Neural crest cell (in vitro differentiated cells): ENCODE data around the gene TAS2R31. TPM values are rescaled to one million over a fixed set of nuclear protein-coding genes. Genes with fewer than 3 reads are reported as not detected.

Experiments
- DNase-seq: peaks from one replicate; pipeline ENCODE4 v3.0.0; 2021; ENCODE audit warnings: low read depth, mixed read lengths, low spot score
- H3K27ac Mint-ChIP-seq: one replicate; pipeline ENCODE4 v1.8.0; 2021; ENCODE audit warnings: mild to moderate bottlenecking, mixed read lengths; ENCODE audit not compliant: unreplicated experiment
- H3K27me3 Mint-ChIP-seq: 2 replicates; pipeline ENCODE4 v1.8.0; 2021; ENCODE audit warnings: low read depth, mild to moderate bottlenecking, mixed read lengths
- H3K36me3 Mint-ChIP-seq: 2 replicates; pipeline ENCODE4 v1.8.0; 2021; ENCODE audit warnings: low read depth, mild to moderate bottlenecking, mixed read lengths
- H3K4me1 Mint-ChIP-seq: 2 replicates; pipeline ENCODE4 v1.8.0; 2021; ENCODE audit warnings: mixed read lengths
- H3K4me3 Mint-ChIP-seq: one replicate; pipeline ENCODE4 v1.8.0; 2021; ENCODE audit warnings: mild to moderate bottlenecking, mixed read lengths
- H3K9me3 Mint-ChIP-seq: 2 replicates; pipeline ENCODE4 v1.8.0; 2021; ENCODE audit warnings: mixed read lengths
- CTCF ChIP-seq: fragments of 200-600 bp; sonication (generic); conservative IDR thresholded peaks from 2 replicates; pipeline ENCODE4 v1.5.0; 2021; ENCODE audit warnings: antibody characterized with exemption, mild to moderate bottlenecking
- long read RNA-seq: library from polyadenylated mRNA; unstranded; transcript quantifications from one replicate; pipeline ENCODE4 v2.0.0, GENCODE V29; 2020
- total RNA-seq: library from RNA; stranded (reverse); gene quantifications from 2 replicates; pipeline ENCODE4 v1.2.1, GENCODE V29; 2021

Gene TAS2R31
- total RNA-seq: 2.1 and 2.5 TPM in 2 replicates
- long read RNA-seq: 0 reads

- H3K36me3 Mint-ChIP-seq: peaks cover 40% of the 10 kb centered on the region
- H3K27me3 Mint-ChIP-seq: no peaks in the 10 kb centered on the region
Observed at GRCh38 chr12:11031307-11031706, at the start of gene TAS2R31. TAS2R31 (minus strand) TSS chr12:11031407; CDS start chr12:11031335, 72 bp downstream.

GRCh38 chr12:11078246-11078645, 47.0 kb upstream of the TAS2R31 start:
- TF ChIP-seq CTCF: no peak
- H3K27me3 Mint-ChIP-seq: no peaks in the 10 kb centered on the region
- no peak overlapping the region for H3K27ac Mint-ChIP-seq
- peaks cover 17% of the 10 kb centered on the region for H3K36me3 Mint-ChIP-seq
- H3K4me3 Mint-ChIP-seq: no peak overlapping the region
- H3K4me1 Mint-ChIP-seq: no peaks in the 10 kb centered on the region
- peaks cover 7% of the 10 kb centered on the region for H3K9me3 Mint-ChIP-seq
- DNase-seq: no peak

More at GRCh38 chr12:11031307-11031706, at the start of gene TAS2R31:
- Mint-ChIP-seq H3K27ac (no peak within 1 kb of the TSS), H3K4me3 (no peak within 1 kb of the TSS), H3K4me1 (no peaks in the 10 kb centered on the region), H3K9me3 (peaks cover 5% of the 10 kb centered on the region)
- no peak for TF ChIP-seq CTCF
- DNase-seq: no peak

- H3K36me3 Mint-ChIP-seq: peaks cover 14% of the 10 kb centered on the region
- no peaks in the 10 kb centered on the region for H3K4me1 Mint-ChIP-seq
- no peak overlapping the region for H3K27ac Mint-ChIP-seq
- TF ChIP-seq CTCF: no peak
- no peaks in the 10 kb centered on the region for H3K27me3 Mint-ChIP-seq
- peaks cover 3% of the 10 kb centered on the region for H3K9me3 Mint-ChIP-seq
- H3K4me3 Mint-ChIP-seq: no peak overlapping the region
- DNase-seq: no peak
Observed at GRCh38 chr12:11075642-11076041, 44.4 kb upstream of the TAS2R31 start.

- no peak for DNase-seq
- H3K27me3 Mint-ChIP-seq: no peaks in the 10 kb centered on the region
Observed at GRCh38 chr12:11071414-11071813, 40.2 kb upstream of the TAS2R31 start.

GRCh38 chr12:11070999-11071398, 39.8 kb upstream of the TAS2R31 start:
- H3K36me3 Mint-ChIP-seq: peaks cover 11% of the 10 kb centered on the region
- H3K27ac Mint-ChIP-seq: no peak overlapping the region
- DNase-seq: no peak
- no peak overlapping the region for H3K4me3 Mint-ChIP-seq
- H3K9me3 Mint-ChIP-seq: no peaks in the 10 kb centered on the region
- no peaks in the 10 kb centered on the region for H3K4me1 Mint-ChIP-seq
- no peaks in the 10 kb centered on the region for H3K27me3 Mint-ChIP-seq
- no peak for TF ChIP-seq CTCF

More at GRCh38 chr12:11071414-11071813, 40.2 kb upstream of the TAS2R31 start:
- H3K27ac Mint-ChIP-seq: no peak overlapping the region
- no peaks in the 10 kb centered on the region for H3K9me3 Mint-ChIP-seq
- no peaks in the 10 kb centered on the region for H3K4me1 Mint-ChIP-seq
- peaks cover 10% of the 10 kb centered on the region for H3K36me3 Mint-ChIP-seq
- TF ChIP-seq CTCF: no peak
- no peak overlapping the region for H3K4me3 Mint-ChIP-seq
